Mesendoderm (in vitro differentiated cells): Measurements from ENCODE around the gene TRRAP.

Experiments
- DNase-seq: peaks from one replicate; pipeline ENCODE4 v3.0.0; 2013
- H2AK5ac ChIP-seq: 2 replicates; pipeline ENCODE4 v1.6.1; 2013; ENCODE audit warnings: low read length, inconsistent platforms
- H2BK120ac ChIP-seq: 2 replicates; pipeline ENCODE4 v1.6.1; 2013; ENCODE audit warnings: low read depth, mild to moderate bottlenecking, low read length, moderate library complexity, mixed read lengths
- H2BK15ac ChIP-seq: replicated peaks from 2 replicates; pipeline ENCODE4 v1.6.1; 2013; ENCODE audit warnings: low read depth, mild to moderate bottlenecking, moderate library complexity
- H2BK5ac ChIP-seq: 2 replicates; pipeline ENCODE4 v1.6.1; 2013; ENCODE audit warnings: low read length, inconsistent platforms
- H3K18ac ChIP-seq: 2 replicates; pipeline ENCODE4 v1.6.1; 2013; ENCODE audit warnings: mild to moderate bottlenecking, low read length, mixed read lengths
- H3K23ac ChIP-seq: one replicate; pipeline ENCODE4 v1.6.1; 2013; ENCODE audit warnings: low read length
- H3K27ac ChIP-seq: 2 replicates; pipeline ENCODE4 v1.5.1; 2013; ENCODE audit warnings: low read depth, mild to moderate bottlenecking, inconsistent platforms, low read length, moderate library complexity
- H3K27me3 ChIP-seq: 2 replicates; pipeline ENCODE4 v1.6.1; 2013; ENCODE audit warnings: low read length, control low read depth, mild to moderate bottlenecking, inconsistent platforms; ENCODE audit not compliant: insufficient read depth, poor library complexity
- H3K36me3 ChIP-seq: 2 replicates; pipeline ENCODE4 v1.6.1; 2013; ENCODE audit warnings: low read length, inconsistent platforms; ENCODE audit not compliant: control insufficient read depth, insufficient read depth
- H3K4ac ChIP-seq: one replicate; pipeline ENCODE4 v1.6.1; 2013; ENCODE audit warnings: low read depth, mild to moderate bottlenecking, low read length, moderate library complexity
- H3K4me1 ChIP-seq: 2 replicates; pipeline ENCODE4 v1.6.1; 2013; ENCODE audit warnings: low read depth, low read length, inconsistent platforms; ENCODE audit not compliant: control insufficient read depth
- H3K4me2 ChIP-seq: 2 replicates; pipeline ENCODE4 v1.6.1; 2013; ENCODE audit warnings: low read length
- H3K4me3 ChIP-seq: 2 replicates; pipeline ENCODE4 v1.5.1; 2013; ENCODE audit warnings: mild to moderate bottlenecking, low read length
- H3K56ac ChIP-seq: one replicate; pipeline ENCODE4 v1.6.1; 2013; ENCODE audit warnings: low read length
- H3K79me1 ChIP-seq: 2 replicates; pipeline ENCODE4 v1.6.1; 2013; ENCODE audit warnings: low read length, inconsistent platforms
- H3K79me2 ChIP-seq: 2 replicates; pipeline ENCODE4 v1.6.1; 2013; ENCODE audit warnings: mild to moderate bottlenecking, low read length; ENCODE audit not compliant: control insufficient read depth, insufficient read depth
- H3K9ac ChIP-seq: 2 replicates; pipeline ENCODE4 v1.6.1; 2013; ENCODE audit warnings: low read length, inconsistent platforms
- H4K5ac ChIP-seq: one replicate; pipeline ENCODE4 v1.6.1; 2013; ENCODE audit warnings: low read length
- H4K8ac ChIP-seq: one replicate; pipeline ENCODE4 v1.6.1; 2013; ENCODE audit warnings: low read depth, mild to moderate bottlenecking, control low read depth, low read length, moderate library complexity
- WGBS: extraction: QIAGEN DNeasy Blood & Tissue Kit; methylation state at CpG from one replicate; pipeline ENCODE4 v1.1.7; 2013; ENCODE audit warnings: low lambda C conversion rate, missing lambda C conversion rate; ENCODE audit not compliant: insufficient coverage; ENCODE audit errors: extremely low coverage; 5-methylcytosine and 5-hydroxymethylcytosine counted together

TRRAP gene

GRCh38 chr7:98974906-98975816 is 96.8 kb downstream of the TRRAP start:
- H3K27me3 ChIP-seq = no peaks in the 10 kb centered on the region
- no peaks in the 10 kb centered on the region for H3K4me1 ChIP-seq
- no peak overlapping the region for H2BK5ac ChIP-seq
- H2AK5ac ChIP-seq = no peak overlapping the region
- no peak overlapping the region for H4K5ac ChIP-seq
- H3K4me2 ChIP-seq = no peak overlapping the region
- H3K56ac ChIP-seq = no peak overlapping the region
- no peak overlapping the region for H3K4ac ChIP-seq
- H3K18ac ChIP-seq = no peak overlapping the region
- DNase-seq = no peak
- H3K27ac ChIP-seq = no peak overlapping the region
- H3K23ac ChIP-seq = no peak overlapping the region
- no peak overlapping the region for H3K4me3 ChIP-seq
- no peak overlapping the region for H2BK15ac ChIP-seq
- no CpG with 5 or more reads among the region's 17 CpGs for WGBS
- peaks cover 20% of the 10 kb centered on the region for H3K36me3 ChIP-seq
- H3K79me2 ChIP-seq = no peaks in the 10 kb centered on the region
- no peak overlapping the region for H3K9ac ChIP-seq
- no peak overlapping the region for H4K8ac ChIP-seq
- H3K79me1 ChIP-seq = no peaks in the 10 kb centered on the region
- H2BK120ac ChIP-seq = no peak overlapping the region

GRCh38 chr7:98976396-98977185 is 98.3 kb downstream of the TRRAP start:
- Histone ChIP-seq H3K27ac (no peak overlapping the region), H3K4ac (no peak overlapping the region), H3K4me3 (no peak overlapping the region), H3K79me1 (no peaks in the 10 kb centered on the region), H3K18ac (no peak overlapping the region), H3K79me2 (no peaks in the 10 kb centered on the region), H3K36me3 (peaks cover 20% of the 10 kb centered on the region), H2BK5ac (no peak overlapping the region), H3K4me1 (no peaks in the 10 kb centered on the region), H2BK15ac (no peak overlapping the region), H2BK120ac (no peak overlapping the region), H4K5ac (no peak overlapping the region), H3K27me3 (no peaks in the 10 kb centered on the region), H2AK5ac (no peak overlapping the region), H3K56ac (no peak overlapping the region), H3K23ac (no peak overlapping the region), H3K4me2 (no peak overlapping the region), H3K9ac (no peak overlapping the region), H4K8ac (no peak overlapping the region)
- no CpG with 5 or more reads among the region's 30 CpGs for WGBS
- no peak for DNase-seq

GRCh38 chr7:98978672-98979071 is 100.3 kb downstream of the TRRAP start:
- Histone ChIP-seq H3K23ac (no peak overlapping the region), H4K5ac (no peak overlapping the region), H3K36me3 (peaks cover 25% of the 10 kb centered on the region), H2BK5ac (no peak overlapping the region), H3K56ac (no peak overlapping the region), H3K27ac (no peak overlapping the region), H2AK5ac (no peak overlapping the region), H2BK120ac (no peak overlapping the region), H3K9ac (no peak overlapping the region), H3K4me1 (no peaks in the 10 kb centered on the region), H3K4ac (no peak overlapping the region), H2BK15ac (no peak overlapping the region), H3K79me2 (no peaks in the 10 kb centered on the region), H3K18ac (no peak overlapping the region), H3K4me2 (no peak overlapping the region), H3K27me3 (no peaks in the 10 kb centered on the region), H3K79me1 (no peaks in the 10 kb centered on the region), H4K8ac (no peak overlapping the region), H3K4me3 (no peak overlapping the region)
- no peak for DNase-seq
- no CpG with 5 or more reads among the region's 9 CpGs for WGBS

- H3K18ac ChIP-seq = no peak overlapping the region
- H4K8ac ChIP-seq = no peak overlapping the region
- no peak overlapping the region for H3K9ac ChIP-seq
- H3K27me3 ChIP-seq = no peaks in the 10 kb centered on the region
- no peak overlapping the region for H3K4me3 ChIP-seq
- peaks cover 37% of the 10 kb centered on the region for H3K36me3 ChIP-seq
- H3K4me2 ChIP-seq = no peak overlapping the region
- no peak overlapping the region for H2AK5ac ChIP-seq
- no peak overlapping the region for H2BK5ac ChIP-seq
- no peak overlapping the region for H3K4ac ChIP-seq
- H3K56ac ChIP-seq = no peak overlapping the region
- no CpG with 5 or more reads among the region's 23 CpGs for WGBS
- H2BK15ac ChIP-seq = no peak overlapping the region
- H3K4me1 ChIP-seq = no peaks in the 10 kb centered on the region
- no peak overlapping the region for H2BK120ac ChIP-seq
- H3K79me2 ChIP-seq = no peaks in the 10 kb centered on the region
- H4K5ac ChIP-seq = no peak overlapping the region
- H3K23ac ChIP-seq = no peak overlapping the region
- no peak overlapping the region for H3K27ac ChIP-seq
- DNase-seq = no peak
- no peaks in the 10 kb centered on the region for H3K79me1 ChIP-seq
Measured at GRCh38 chr7:98981701-98982100, 103.4 kb downstream of the TRRAP start.

GRCh38 chr7:98982686-98983085 is 104.4 kb downstream of the TRRAP start:
- Histone ChIP-seq H3K79me1 (no peaks in the 10 kb centered on the region), H3K56ac (no peak overlapping the region), H4K8ac (no peak overlapping the region), H3K27me3 (no peaks in the 10 kb centered on the region), H2BK5ac (no peak overlapping the region), H3K23ac (no peak overlapping the region), H3K9ac (no peak overlapping the region), H2AK5ac (no peak overlapping the region), H3K4me3 (no peak overlapping the region), H3K27ac (no peak overlapping the region), H4K5ac (no peak overlapping the region), H2BK120ac (no peak overlapping the region), H2BK15ac (no peak overlapping the region), H3K79me2 (no peaks in the 10 kb centered on the region), H3K4ac (no peak overlapping the region), H3K4me1 (no peaks in the 10 kb centered on the region), H3K4me2 (no peak overlapping the region), H3K36me3 (peaks cover 34% of the 10 kb centered on the region), H3K18ac (no peak overlapping the region)
- WGBS = no CpG with 5 or more reads among the region's 8 CpGs
- DNase-seq = no peak
